ENCODE results near the gene LILRB5.

DNA sequence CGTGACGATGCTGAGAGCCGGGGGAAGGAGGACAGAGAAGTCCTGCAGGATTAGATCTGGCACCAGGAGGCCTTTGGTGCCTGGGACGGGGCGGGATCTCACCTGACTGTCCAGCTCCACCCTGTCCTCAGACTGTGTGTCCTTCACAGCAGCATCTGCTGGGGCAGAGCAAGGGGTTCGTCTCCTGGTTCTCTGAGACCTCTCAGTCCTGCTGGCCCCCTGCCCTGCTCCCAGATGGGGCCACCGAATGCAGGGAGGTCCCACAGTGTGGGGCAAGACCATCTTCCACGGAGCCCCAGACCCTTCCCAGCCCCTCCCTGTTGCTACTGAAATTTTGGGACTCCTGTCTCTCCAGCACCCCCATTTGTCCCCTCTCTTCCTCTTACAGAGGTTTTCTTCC lies 38.8 kb downstream of the LILRB5 start:
- TF ChIP-seq, protein P1, sequence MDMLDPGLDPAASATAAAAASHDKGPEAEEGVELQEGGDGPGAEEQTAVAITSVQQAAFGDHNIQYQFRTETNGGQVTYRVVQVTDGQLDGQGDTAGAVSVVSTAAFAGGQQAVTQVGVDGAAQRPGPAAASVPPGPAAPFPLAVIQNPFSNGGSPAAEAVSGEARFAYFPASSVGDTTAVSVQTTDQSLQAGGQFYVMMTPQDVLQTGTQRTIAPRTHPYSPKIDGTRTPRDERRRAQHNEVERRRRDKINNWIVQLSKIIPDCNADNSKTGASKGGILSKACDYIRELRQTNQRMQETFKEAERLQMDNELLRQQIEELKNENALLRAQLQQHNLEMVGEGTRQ (CRISPR knock-in tag; IDR thresholded peaks at IDR 0.05): no peak
- TF ChIP-seq, protein P2, sequence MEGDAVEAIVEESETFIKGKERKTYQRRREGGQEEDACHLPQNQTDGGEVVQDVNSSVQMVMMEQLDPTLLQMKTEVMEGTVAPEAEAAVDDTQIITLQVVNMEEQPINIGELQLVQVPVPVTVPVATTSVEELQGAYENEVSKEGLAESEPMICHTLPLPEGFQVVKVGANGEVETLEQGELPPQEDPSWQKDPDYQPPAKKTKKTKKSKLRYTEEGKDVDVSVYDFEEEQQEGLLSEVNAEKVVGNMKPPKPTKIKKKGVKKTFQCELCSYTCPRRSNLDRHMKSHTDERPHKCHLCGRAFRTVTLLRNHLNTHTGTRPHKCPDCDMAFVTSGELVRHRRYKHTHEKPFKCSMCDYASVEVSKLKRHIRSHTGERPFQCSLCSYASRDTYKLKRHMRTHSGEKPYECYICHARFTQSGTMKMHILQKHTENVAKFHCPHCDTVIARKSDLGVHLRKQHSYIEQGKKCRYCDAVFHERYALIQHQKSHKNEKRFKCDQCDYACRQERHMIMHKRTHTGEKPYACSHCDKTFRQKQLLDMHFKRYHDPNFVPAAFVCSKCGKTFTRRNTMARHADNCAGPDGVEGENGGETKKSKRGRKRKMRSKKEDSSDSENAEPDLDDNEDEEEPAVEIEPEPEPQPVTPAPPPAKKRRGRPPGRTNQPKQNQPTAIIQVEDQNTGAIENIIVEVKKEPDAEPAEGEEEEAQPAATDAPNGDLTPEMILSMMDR (IDR thresholded peaks at IDR 0.05): no peak
